CD14-positive monocyte (primary cell): ENCODE results near the gene CAPSL. TPM values are rescaled to one million over a fixed set of nuclear protein-coding genes. Genes with fewer than 3 reads are reported as not detected.

Experiments
- DNase-seq, 3 donors: peaks; one replicate each; pipeline ENCODE4 v3.0.0-alpha.2; 2011 to 2022
- H2AFZ ChIP-seq: 2 replicates; pipeline ENCODE4 v1.6.0; 2012; ENCODE audit warnings: mild to moderate bottlenecking, low read depth, low read length, inconsistent platforms; ENCODE audit not compliant: insufficient read depth, poor library complexity, severe bottlenecking
- H3K27ac ChIP-seq, 2 donors: 1 replicate in 1 of 2; 2 replicates in 1 of 2; pipeline ENCODE4 v1.5.1; 2012 to 2013; ENCODE audit warnings: low read length in 2 of 2, control low read depth in 1 of 2, inconsistent platforms in 1 of 2, low read depth in 1 of 2, mild to moderate bottlenecking in 1 of 2
- H3K27me3 ChIP-seq, 2 donors: one replicate each; pipeline versions ENCODE4 v1.6.0 to v1.6.1; 2011 to 2013; ENCODE audit warnings: low read length in 2 of 2; ENCODE audit not compliant: control insufficient read depth in 2 of 2, insufficient read depth in 2 of 2
- H3K36me3 ChIP-seq, 2 donors: replicated peaks in 1 of 2; 1 replicate in 1 of 2; 2 replicates in 1 of 2; pipeline versions ENCODE4 v1.5.1 to v1.6.1; 2012 to 2013; ENCODE audit warnings: low read length in 2 of 2, control low read depth in 1 of 2, inconsistent platforms in 1 of 2, mild to moderate bottlenecking in 1 of 2; ENCODE audit not compliant: insufficient read depth in 2 of 2, control insufficient read depth in 1 of 2
- H3K4me1 ChIP-seq, 2 donors: 1 replicate in 1 of 2; 2 replicates in 1 of 2; pipeline versions ENCODE4 v1.5.1 to v1.6.1; 2012 to 2013; ENCODE audit warnings: low read length in 2 of 2, control low read depth in 1 of 2, inconsistent platforms in 1 of 2, mild to moderate bottlenecking in 1 of 2, moderate library complexity in 1 of 2; ENCODE audit not compliant: insufficient read depth in 2 of 2, control insufficient read depth in 1 of 2
- H3K4me2 ChIP-seq: replicated peaks from 2 replicates; pipeline ENCODE3; 2012; ENCODE audit warnings: low read length, moderate library complexity, mild to moderate bottlenecking; ENCODE audit not compliant: poor library complexity, severe bottlenecking; ENCODE audit errors: extremely low read depth
- H3K4me3 ChIP-seq, 3 experiments: fragments of 200-600 bp in 1 of 3; sonication (generic) in 1 of 3; replicated peaks in 1 of 3; 1 replicate in 2 of 3; 2 replicates in 1 of 3; pipeline ENCODE4 v1.5.1; 2011 to 2013; ENCODE audit warnings: low read length in 3 of 3, mild to moderate bottlenecking in 3 of 3, control low read depth in 2 of 3, low read depth in 2 of 3, inconsistent platforms in 1 of 3, moderate library complexity in 1 of 3
- H3K79me2 ChIP-seq: 2 replicates; pipeline ENCODE4 v1.6.0; 2012; ENCODE audit warnings: mild to moderate bottlenecking, control low read depth, inconsistent platforms, low read length, moderate library complexity; ENCODE audit not compliant: insufficient read depth
- H3K9ac ChIP-seq: 2 replicates; pipeline ENCODE4 v1.6.0; 2017; ENCODE audit warnings: low read length, mild to moderate bottlenecking; ENCODE audit not compliant: insufficient read depth, poor library complexity, severe bottlenecking
- H3K9me3 ChIP-seq, 2 donors: replicated peaks in 1 of 2; 1 replicate in 1 of 2; 2 replicates in 1 of 2; pipeline versions ENCODE4 v1.5.1 to v1.6.1; 2012 to 2013; ENCODE audit warnings: low read length in 2 of 2, control low read depth in 1 of 2; ENCODE audit not compliant: control insufficient read depth in 1 of 2, insufficient read depth in 1 of 2
- H4K20me1 ChIP-seq: 2 replicates; pipeline ENCODE4 v1.6.0; 2012; ENCODE audit warnings: mild to moderate bottlenecking, low read length, control low read depth, moderate library complexity; ENCODE audit not compliant: insufficient read depth
- H3K27ac Mint-ChIP-seq, 7 donors: one replicate each; pipeline ENCODE4 v1.8.0; 2020; ENCODE audit warnings: mild to moderate bottlenecking in 7 of 7, mixed read lengths in 7 of 7, moderate library complexity in 6 of 7, inconsistent platforms in 2 of 7
- H3K27me3 Mint-ChIP-seq, 3 donors: one replicate each; pipeline ENCODE4 v1.8.0; 2021 to 2022; ENCODE audit warnings: low read depth in 3 of 3, mild to moderate bottlenecking in 3 of 3, mixed read lengths in 3 of 3, moderate library complexity in 3 of 3, inconsistent platforms in 1 of 3
- H3K36me3 Mint-ChIP-seq, 2 donors: one replicate each; pipeline ENCODE4 v1.8.0; 2020; ENCODE audit warnings: mixed read lengths in 2 of 2, inconsistent platforms in 1 of 2, mild to moderate bottlenecking in 1 of 2
- H3K4me1 Mint-ChIP-seq: one replicate; pipeline ENCODE4 v1.8.0; 2020; ENCODE audit warnings: mild to moderate bottlenecking, mixed read lengths
- H3K4me3 Mint-ChIP-seq, 2 donors: one replicate each; pipeline ENCODE4 v1.8.0; 2020; ENCODE audit warnings: mild to moderate bottlenecking in 2 of 2, mixed read lengths in 2 of 2, moderate library complexity in 1 of 2
- H3K9me3 Mint-ChIP-seq, 7 donors: one replicate each; pipeline ENCODE4 v1.8.0; 2020 to 2022; ENCODE audit warnings: mixed read lengths in 7 of 7, mild to moderate bottlenecking in 6 of 7, moderate library complexity in 6 of 7, inconsistent platforms in 2 of 7
- CTCF ChIP-seq: fragments of 200-600 bp; IDR thresholded peaks from one replicate; pipeline ENCODE4 v1.8.0; 2022; ENCODE audit warnings: antibody characterized with exemption, mild to moderate bottlenecking
- WGBS: methylation state at CpG from one replicate; pipeline ENCODE4 v1.1.5; 2013; ENCODE audit warnings: missing lambda C conversion rate; ENCODE audit not compliant: insufficient coverage; 5-methylcytosine and 5-hydroxymethylcytosine counted together
- intact Hi-C, 2 donors: fragments of 100-400 bp; cut with micrococcal nuclease; formaldehyde crosslinking; loops; one replicate each; pipeline versions ENCODE4 v1.15.0 to v1.15.1; 2023
- polyA plus RNA-seq, 3 donors: library from polyadenylated mRNA; depleted of rRNA in 1 of 3; unstranded in 2 of 3; stranded (reverse) in 1 of 3; fragments of 300-500 nt in 2 of 3; fragments of >200 nt in 1 of 3; fragmentation: Illumina TruSeq in 2 of 3; gene quantifications; 1 replicate in 2 of 3; 2 replicates in 1 of 3; pipeline ENCODE4 v1.2.3, GENCODE V29; 2012 to 2021

CAPSL gene
- polyA plus RNA-seq, 3 donors = not detected

GRCh38 chr5:35899800-35900199 lies 38.6 kb downstream of the CAPSL start:
- H3K27ac Mint-ChIP-seq = no peak overlapping the region
- H3K4me2 ChIP-seq = no peak overlapping the region
- no peak overlapping the region for H3K4me3 ChIP-seq
- intact Hi-C loops = no loop called here
- H3K9me3 Mint-ChIP-seq = peaks cover 0 to 8% (median 4%) of the 10 kb centered on the region in 7 donors
- H3K27me3 ChIP-seq = no peaks in the 10 kb centered on the region
- no peak for DNase-seq
- H3K27ac ChIP-seq = no peak overlapping the region
- H3K27me3 Mint-ChIP-seq = peaks cover 0 to 3% (median under 1%) of the 10 kb centered on the region in 3 donors
- H3K4me1 Mint-ChIP-seq = no peaks in the 10 kb centered on the region
- WGBS = no CpG with 5 or more reads among the region's 3 CpGs
- H3K9me3 ChIP-seq = no peaks in the 10 kb centered on the region
- no peaks in the 10 kb centered on the region for H4K20me1 ChIP-seq
- no peaks in the 10 kb centered on the region for H3K36me3 ChIP-seq
- no peaks in the 10 kb centered on the region for H3K36me3 Mint-ChIP-seq
- H2AFZ ChIP-seq = no peak overlapping the region
- no peak overlapping the region for H3K4me3 Mint-ChIP-seq
- H3K9ac ChIP-seq = no peak overlapping the region
- H3K4me1 ChIP-seq = no peaks in the 10 kb centered on the region
- H3K79me2 ChIP-seq = no peaks in the 10 kb centered on the region
- TF ChIP-seq CTCF = no peak

- Histone ChIP-seq H3K4me1 (no peaks in the 10 kb centered on the region), H4K20me1 (no peaks in the 10 kb centered on the region), H3K27ac (no peak overlapping the region), H3K79me2 (no peaks in the 10 kb centered on the region), H3K4me2 (no peak overlapping the region), H3K9ac (no peak overlapping the region), H2AFZ (no peak overlapping the region), H3K9me3 (no peaks in the 10 kb centered on the region), H3K4me3 (no peak overlapping the region), H3K36me3 (no peaks in the 10 kb centered on the region), H3K27me3 (no peaks in the 10 kb centered on the region)
- WGBS = 94% methylated on average over 6 of the region's 7 CpGs
- H3K4me1 Mint-ChIP-seq = no peaks in the 10 kb centered on the region
- intact Hi-C loops = no loop called here
- no peak overlapping the region for H3K4me3 Mint-ChIP-seq
- DNase-seq = no peak
- no peak overlapping the region for H3K27ac Mint-ChIP-seq
- no peak for TF ChIP-seq CTCF
- H3K9me3 Mint-ChIP-seq = peaks cover 0 to 4% (median 2%) of the 10 kb centered on the region in 7 donors
- H3K27me3 Mint-ChIP-seq = peaks cover 0 to 5% (median 2%) of the 10 kb centered on the region in 3 donors
- no peaks in the 10 kb centered on the region for H3K36me3 Mint-ChIP-seq
Measured at GRCh38 chr5:35898952-35899660, 39.3 kb downstream of the CAPSL start.
